Vagina (tissue), 2 donors: ENCODE data around the gene MARCHF5. TPM values are rescaled to one million over a fixed set of nuclear protein-coding genes. Genes with fewer than 3 reads are reported as not detected.
A peak's percentile ranks its signal among the peaks of the same experiment; 100 is the strongest.

Source experiments
- DNase-seq, 2 donors: peaks; one replicate each; pipeline ENCODE4 v3.0.0-alpha.2; 2017; ENCODE audit errors: extremely low spot score in 2 of 2
- H3K27ac ChIP-seq: fragments of 200-600 bp; sonication (generic); one replicate; pipeline ENCODE4 v1.5.1; 2019
- H3K27me3 ChIP-seq: fragments of 200-600 bp; sonication (generic); one replicate; pipeline ENCODE4 v1.5.1; 2019
- H3K36me3 ChIP-seq, 2 donors: fragments of 200-600 bp; sonication (generic); one replicate each; pipeline ENCODE4 v1.5.1; 2017 to 2019
- H3K4me1 ChIP-seq: fragments of 200-600 bp; sonication (generic); one replicate; pipeline ENCODE4 v1.5.1; 2019
- H3K4me3 ChIP-seq, 2 donors: fragments of 200-600 bp; sonication (generic); 1 replicate in 1 of 2; 2 replicates in 1 of 2; pipeline ENCODE4 v1.5.1; 2016 to 2019
- H3K9me3 ChIP-seq: fragments of 200-600 bp; sonication (generic); one replicate; pipeline ENCODE4 v1.5.1; 2019
- POLR2A ChIP-seq, 2 donors: fragments of 450-650 bp; IDR thresholded peaks; one replicate each; pipeline ENCODE4 v1.6.1; 2017; ENCODE audit warnings: antibody characterized with exemption in 2 of 2, mild to moderate bottlenecking in 2 of 2, moderate library complexity in 2 of 2
- POLR2AphosphoS5 ChIP-seq, 2 donors: sonication (generic); formaldehyde crosslinking; IDR thresholded peaks; one replicate each; pipeline ENCODE4 v1.9.0; 2017; ENCODE audit warnings: antibody characterized with exemption in 2 of 2, mild to moderate bottlenecking in 2 of 2, low read depth in 1 of 2; ENCODE audit not compliant: insufficient read depth in 1 of 2
- intact Hi-C: fragments of 100-400 bp; cut with DNase I; formaldehyde crosslinking; loops from one replicate; pipeline ENCODE4 v1.15.1; 2023
- total RNA-seq: library from RNA; depleted of rRNA; stranded (reverse); fragments of >200 nt; gene quantifications from one replicate; pipeline ENCODE4 v1.2.3, GENCODE V29; 2016
- TF ChIP-seq, protein P1 (sequence below), 3 experiments: fragments of 450-650 bp in 2 of 3; fragments of 200-600 bp in 1 of 3; sonication (generic) in 1 of 3; IDR thresholded peaks; one replicate each; pipeline ENCODE4 v1.5.1; 2017 to 2019; ENCODE audit warnings: antibody characterized with exemption in 3 of 3, mild to moderate bottlenecking in 2 of 3, moderate library complexity in 2 of 3

MARCHF5 gene
- total RNA-seq, 1 donor from 2014 or later: 18.9 TPM

DNA sequence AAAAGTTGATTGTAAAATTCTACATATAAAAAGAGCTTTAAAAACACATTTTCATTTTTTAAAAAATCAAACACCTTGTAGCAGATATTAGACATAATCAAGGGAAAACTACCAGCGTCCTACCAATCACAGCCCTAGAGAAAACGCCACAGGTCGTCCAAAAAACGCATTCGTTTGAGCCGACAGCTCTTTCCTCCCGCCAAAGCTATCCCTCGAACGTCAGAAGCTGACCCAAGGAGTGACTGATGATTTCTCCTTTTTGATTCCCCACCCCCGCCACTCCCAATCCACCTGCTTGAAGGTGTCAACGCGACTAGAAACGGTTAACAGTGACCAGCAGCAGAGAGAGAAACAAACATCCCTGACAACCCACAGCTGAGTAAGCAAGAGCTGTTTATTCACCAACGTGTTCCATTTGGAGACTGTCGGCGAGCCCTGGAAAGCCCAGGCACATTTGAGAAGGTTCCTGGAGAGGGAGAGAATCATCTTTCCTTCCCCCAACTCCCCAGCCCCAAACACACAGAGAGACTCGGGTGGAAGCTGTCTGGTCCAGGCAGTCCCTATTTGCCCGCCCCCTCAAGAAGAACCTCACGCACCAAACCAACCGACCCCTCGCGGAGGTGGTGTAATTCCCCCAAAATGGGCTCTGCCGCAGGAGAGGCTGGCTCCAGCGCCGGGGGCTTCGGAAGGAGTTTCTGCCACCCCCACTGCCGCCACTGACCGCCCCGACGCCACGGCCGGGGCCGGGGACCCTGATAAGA is 711 bp upstream of the MARCHF5 start:
- Histone ChIP-seq H3K9me3 (no peaks in the 10 kb centered on the region), H3K27me3 (no peaks in the 10 kb centered on the region), H3K27ac (peak overlapping the region; percentile 94), H3K4me3 (peak overlapping the region; percentile 95 to 98), H3K36me3 (no peaks in the 10 kb centered on the region), H3K4me1 (peaks cover 26% of the 10 kb centered on the region)
- DNase-seq: peak in 1 of 2 donors; percentile 91
- intact Hi-C loops: no loop called here
- TF ChIP-seq, protein P1, sequence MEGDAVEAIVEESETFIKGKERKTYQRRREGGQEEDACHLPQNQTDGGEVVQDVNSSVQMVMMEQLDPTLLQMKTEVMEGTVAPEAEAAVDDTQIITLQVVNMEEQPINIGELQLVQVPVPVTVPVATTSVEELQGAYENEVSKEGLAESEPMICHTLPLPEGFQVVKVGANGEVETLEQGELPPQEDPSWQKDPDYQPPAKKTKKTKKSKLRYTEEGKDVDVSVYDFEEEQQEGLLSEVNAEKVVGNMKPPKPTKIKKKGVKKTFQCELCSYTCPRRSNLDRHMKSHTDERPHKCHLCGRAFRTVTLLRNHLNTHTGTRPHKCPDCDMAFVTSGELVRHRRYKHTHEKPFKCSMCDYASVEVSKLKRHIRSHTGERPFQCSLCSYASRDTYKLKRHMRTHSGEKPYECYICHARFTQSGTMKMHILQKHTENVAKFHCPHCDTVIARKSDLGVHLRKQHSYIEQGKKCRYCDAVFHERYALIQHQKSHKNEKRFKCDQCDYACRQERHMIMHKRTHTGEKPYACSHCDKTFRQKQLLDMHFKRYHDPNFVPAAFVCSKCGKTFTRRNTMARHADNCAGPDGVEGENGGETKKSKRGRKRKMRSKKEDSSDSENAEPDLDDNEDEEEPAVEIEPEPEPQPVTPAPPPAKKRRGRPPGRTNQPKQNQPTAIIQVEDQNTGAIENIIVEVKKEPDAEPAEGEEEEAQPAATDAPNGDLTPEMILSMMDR (IDR thresholded peaks at IDR 0.05): no peak
- TF ChIP-seq POLR2AphosphoS5 (IDR thresholded peaks at IDR 0.05; ENCODE audit: insufficient read depth in 1 of 2, low read depth in 1 of 2) (no peak), POLR2A (IDR thresholded peaks at IDR 0.05) (no peak)

DNA sequence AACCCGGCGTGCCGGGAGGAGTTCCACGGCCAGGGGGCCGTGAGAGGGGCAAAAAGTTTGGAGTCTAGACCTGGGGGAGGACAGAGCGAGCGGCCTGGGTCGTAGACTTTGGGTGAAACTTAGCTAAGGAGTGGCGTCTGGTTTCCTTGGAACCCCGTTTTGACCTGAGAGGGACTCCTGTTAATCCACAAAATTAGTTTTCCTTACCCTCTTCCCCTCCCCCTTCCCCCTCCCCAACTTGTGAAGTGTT is 574 bp downstream of the MARCHF5 start:
- no peak for DNase-seq

DNA sequence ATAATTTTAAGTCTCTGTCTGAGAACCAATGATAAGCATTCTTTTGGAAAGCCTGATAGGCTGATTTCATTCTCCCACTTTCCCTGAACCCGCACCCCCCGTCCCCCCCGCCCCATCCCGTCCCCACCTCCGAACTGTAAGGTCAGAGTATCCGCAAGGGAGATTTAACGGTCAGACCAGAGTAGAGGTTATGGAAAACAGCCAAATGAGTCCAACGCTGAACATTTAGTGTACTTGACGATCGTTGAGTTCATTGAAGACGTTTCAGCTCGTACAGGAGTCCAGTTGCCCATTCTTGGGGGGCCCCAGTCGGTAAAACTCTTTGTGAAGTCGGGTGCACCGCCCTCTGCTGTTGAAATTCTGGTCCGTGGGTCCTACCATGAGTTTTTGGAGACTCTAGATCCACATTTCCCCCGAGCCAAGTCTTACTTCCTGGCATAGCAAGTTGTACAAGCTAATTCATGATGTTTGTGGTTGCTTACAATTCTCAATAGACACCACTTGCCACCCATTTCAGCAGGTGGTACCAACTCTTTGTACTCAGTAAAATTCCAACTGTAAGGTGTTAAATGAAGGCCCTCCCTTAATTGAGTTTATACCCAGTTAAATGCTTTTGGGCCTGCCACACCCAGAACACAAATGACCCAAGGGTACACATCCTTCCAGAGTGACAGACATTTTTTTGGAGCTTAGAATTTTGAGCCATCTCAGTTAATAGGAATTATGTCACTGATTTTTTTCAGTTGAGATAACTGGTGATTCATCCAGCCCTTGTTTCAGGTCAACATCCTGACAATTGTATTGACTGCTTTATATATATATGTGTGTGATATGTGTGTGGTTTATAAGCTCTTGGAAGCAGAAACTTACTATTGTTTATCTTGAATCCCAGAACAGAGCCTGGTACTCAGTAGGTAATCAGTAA is 1.2 kb downstream of the MARCHF5 start:
- Histone ChIP-seq H3K4me3 (peak overlapping the region; percentile 95 to 98), H3K4me1 (peaks cover 26% of the 10 kb centered on the region), H3K27ac (peak overlapping the region; percentile 94), H3K9me3 (no peaks in the 10 kb centered on the region), H3K36me3 (no peaks in the 10 kb centered on the region), H3K27me3 (no peaks in the 10 kb centered on the region)
- no peak for TF ChIP-seq POLR2A (IDR thresholded peaks at IDR 0.05)
- TF ChIP-seq, protein P1 (IDR thresholded peaks at IDR 0.05): peak in 1 of 3 experiments; percentile 24
- DNase-seq: no peak
- intact Hi-C loops: no loop called here

More for the DNA sequence above, 574 bp downstream of the MARCHF5 start:
- no peaks in the 10 kb centered on the region for H3K36me3 ChIP-seq
- H3K27ac ChIP-seq: peak overlapping the region; percentile 94
- intact Hi-C loops: no loop called here
- H3K4me1 ChIP-seq: peaks cover 26% of the 10 kb centered on the region
- TF ChIP-seq, protein P1 (IDR thresholded peaks at IDR 0.05): no peak
- no peak for TF ChIP-seq POLR2AphosphoS5 (IDR thresholded peaks at IDR 0.05; ENCODE audit: insufficient read depth in 1 of 2, low read depth in 1 of 2)
- TF ChIP-seq POLR2A (IDR thresholded peaks at IDR 0.05): no peak
- no peaks in the 10 kb centered on the region for H3K27me3 ChIP-seq
- peak overlapping the region; percentile 95 to 98 for H3K4me3 ChIP-seq
- H3K9me3 ChIP-seq: no peaks in the 10 kb centered on the region

DNA sequence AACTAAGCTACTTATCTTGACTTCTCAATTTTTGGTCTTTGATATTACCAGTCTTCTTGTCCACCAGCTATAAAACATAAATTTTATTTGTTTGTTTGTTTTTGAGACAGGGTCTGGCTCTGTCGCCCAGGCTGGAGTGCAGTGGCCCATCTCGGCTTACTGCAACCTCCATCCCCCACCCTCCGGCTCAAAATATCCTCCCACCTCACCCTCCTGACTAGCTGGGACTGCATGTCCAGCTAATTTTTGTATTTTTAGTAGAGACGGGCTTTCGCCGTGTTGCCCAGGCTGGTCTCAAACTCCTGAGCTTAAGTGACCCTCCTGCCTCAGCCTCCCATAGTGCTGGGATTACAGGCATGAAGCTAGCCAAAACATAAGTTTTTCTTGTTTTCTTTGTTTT is 7.5 kb downstream of the MARCHF5 start:
- intact Hi-C loops: no loop called here
- Histone ChIP-seq H3K9me3 (no peaks in the 10 kb centered on the region), H3K4me3 (no peak overlapping the region), H3K36me3 (no peaks in the 10 kb centered on the region), H3K4me1 (peaks cover 20% of the 10 kb centered on the region), H3K27me3 (no peaks in the 10 kb centered on the region), H3K27ac (no peak overlapping the region)
- TF ChIP-seq, protein P1 (IDR thresholded peaks at IDR 0.05): no peak
- DNase-seq: no peak

DNA sequence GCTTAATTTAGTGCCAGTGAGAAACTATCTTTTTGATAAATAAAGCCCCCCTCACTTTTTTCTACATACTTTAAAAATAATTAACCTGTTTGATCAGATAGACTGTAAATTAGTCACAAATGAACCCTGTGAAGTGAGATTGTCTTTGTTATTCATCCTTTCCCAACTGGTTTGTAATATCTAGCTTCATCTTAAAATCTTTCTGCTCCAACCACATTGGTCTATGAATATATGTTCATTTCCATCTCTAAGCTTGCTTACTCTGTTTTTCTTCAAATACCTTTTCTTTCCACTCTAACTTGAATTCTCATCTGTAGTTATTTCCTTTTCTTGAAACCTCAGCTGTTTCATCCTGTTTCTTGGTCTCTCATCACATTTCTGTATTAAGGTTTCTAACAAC is 12.1 kb downstream of the MARCHF5 start:
- no peak overlapping the region for H3K27ac ChIP-seq
- intact Hi-C loops: no loop called here

More for the DNA sequence above, 12.1 kb downstream of the MARCHF5 start:
- no peaks in the 10 kb centered on the region for H3K36me3 ChIP-seq
- H3K27me3 ChIP-seq: no peaks in the 10 kb centered on the region
- no peak for DNase-seq
- H3K9me3 ChIP-seq: no peaks in the 10 kb centered on the region
- peaks cover 16% of the 10 kb centered on the region for H3K4me1 ChIP-seq
- no peak overlapping the region for H3K4me3 ChIP-seq
- no peak for TF ChIP-seq POLR2AphosphoS5 (IDR thresholded peaks at IDR 0.05; ENCODE audit: insufficient read depth in 1 of 2, low read depth in 1 of 2)
- TF ChIP-seq, protein P1 (IDR thresholded peaks at IDR 0.05): no peak
- TF ChIP-seq POLR2A (IDR thresholded peaks at IDR 0.05): no peak
